ENCODE results near the gene PSAP.
"Not testable (repeated sequence)": the region's sequence is repeated elsewhere in the genome, so short reads cannot be mapped to it uniquely, and the experiment has no call there.

The PSAP gene

DNA sequence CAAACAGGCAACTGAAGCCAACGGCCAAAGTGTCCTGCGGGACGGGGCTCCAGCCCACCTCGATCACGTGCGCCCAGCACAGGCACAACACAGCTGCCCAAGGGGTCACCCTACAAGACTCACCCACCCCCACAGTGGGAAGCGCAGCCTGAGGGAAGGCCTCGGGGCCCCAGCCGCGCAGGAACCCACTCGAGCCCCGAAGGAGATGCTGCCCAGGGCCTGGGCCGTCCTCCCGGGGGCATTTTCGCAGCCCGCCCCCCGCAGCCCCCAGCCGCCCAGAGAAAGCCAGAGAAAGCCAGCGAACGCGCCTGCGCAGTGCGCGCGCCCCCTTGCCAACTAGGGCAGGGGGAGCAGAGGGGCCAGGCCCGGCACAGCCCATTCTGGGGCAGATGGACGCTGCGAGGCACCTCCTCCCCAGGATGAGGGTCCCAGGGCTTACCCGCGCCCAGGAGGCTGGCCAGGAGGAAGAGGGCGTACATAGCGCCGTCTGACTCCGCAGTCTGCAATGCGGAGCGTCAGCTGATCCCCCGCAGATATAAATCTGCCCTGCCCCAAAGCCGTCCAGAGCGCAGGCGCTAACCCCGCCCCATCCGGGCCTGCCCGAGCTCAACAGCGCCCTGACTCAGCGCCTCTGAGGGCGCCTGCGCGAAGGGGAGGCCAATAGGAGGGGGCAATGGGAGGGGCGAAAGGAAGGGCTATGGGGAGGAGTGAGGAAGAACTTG lies at the start of gene PSAP:
Gene PSAP (minus strand): TSS at position 509 of the 722 bp plus-strand sequence. CDS start 30 bp downstream, at position 479.
- peak within 1 kb of the TSS; percentile 82 for H3K4me3 ChIP-seq
- peak within 1 kb of the TSS; percentile 84 for H3K9ac ChIP-seq (ENCODE audit: insufficient read length)
- DNase-seq (ENCODE audit: low read depth, low spot score) = peak; percentile 66
- peak within 1 kb of the TSS; percentile 62; the same call in 1 of the 2 replicates for H3K27ac ChIP-seq
- no peaks in the 10 kb centered on the region for H3K9me3 ChIP-seq (ENCODE audit: low read depth, low read length)
- TF ChIP-seq POLR2AphosphoS5 (IDR thresholded peaks at IDR 0.05; ENCODE audit: borderline replicate concordance, low read depth, low read length) (peak; percentile 93), EZH2 (IDR thresholded peaks at IDR 0.05) (no peak), FOXP2 (optimal IDR thresholded peaks at IDR 0.05; ENCODE audit: control extremely low read depth, extremely low read length, insufficient read depth) (peak; percentile 35)
- H3K36me3 ChIP-seq (ENCODE audit: insufficient read depth, low read length) = no peaks in the 10 kb centered on the region

DNA sequence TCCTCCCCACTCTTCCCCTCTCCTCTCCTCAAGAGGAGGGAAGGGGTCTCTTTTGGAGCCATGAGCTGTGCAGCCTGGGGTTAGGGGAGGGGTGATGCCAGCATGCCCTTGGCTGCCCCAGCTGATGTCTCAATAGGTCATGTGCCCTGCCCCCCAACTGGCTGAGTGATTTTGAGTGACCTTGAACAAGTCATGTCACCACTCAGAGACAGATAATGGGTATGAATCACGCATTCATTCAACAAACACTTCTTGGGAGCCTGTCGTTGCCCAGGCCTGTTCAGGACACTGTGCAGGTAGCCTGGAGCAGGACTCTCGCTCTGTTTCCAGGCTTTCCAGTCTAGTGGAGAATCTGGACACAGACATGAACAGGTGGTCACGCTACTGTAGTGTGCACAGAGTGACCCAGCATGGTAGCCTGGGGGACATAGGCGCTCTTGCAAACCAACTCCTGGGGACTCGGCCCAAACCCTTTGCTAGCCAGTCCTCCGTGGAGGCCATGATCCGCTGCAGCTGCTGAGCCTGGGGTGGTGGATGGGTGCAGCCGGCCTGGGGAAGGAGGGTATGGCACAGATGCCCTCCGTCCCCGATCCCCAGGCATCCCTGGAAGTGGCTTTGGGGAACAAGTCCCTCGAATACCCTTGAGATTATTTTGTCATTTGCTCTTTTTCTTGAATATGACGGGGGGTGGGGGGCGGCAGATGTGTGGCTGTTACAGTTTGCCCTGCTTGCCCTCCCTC lies 49.6 kb upstream of the PSAP start:
- H3K27ac ChIP-seq = no peak overlapping the region
- no peaks in the 10 kb centered on the region for H3K36me3 ChIP-seq (ENCODE audit: insufficient read depth, low read length)
- no peak for DNase-seq (ENCODE audit: low read depth, low spot score)
- no peak overlapping the region for H3K4me3 ChIP-seq
- H3K9me3 ChIP-seq (ENCODE audit: low read depth, low read length) = no peaks in the 10 kb centered on the region
- no peak overlapping the region for H3K9ac ChIP-seq (ENCODE audit: insufficient read length)
- no peak for TF ChIP-seq EZH2 (IDR thresholded peaks at IDR 0.05)
- no peak for TF ChIP-seq POLR2AphosphoS5 (IDR thresholded peaks at IDR 0.05; ENCODE audit: borderline replicate concordance, low read depth, low read length)
- no peak for TF ChIP-seq FOXP2 (optimal IDR thresholded peaks at IDR 0.05; ENCODE audit: control extremely low read depth, extremely low read length, insufficient read depth)

DNA sequence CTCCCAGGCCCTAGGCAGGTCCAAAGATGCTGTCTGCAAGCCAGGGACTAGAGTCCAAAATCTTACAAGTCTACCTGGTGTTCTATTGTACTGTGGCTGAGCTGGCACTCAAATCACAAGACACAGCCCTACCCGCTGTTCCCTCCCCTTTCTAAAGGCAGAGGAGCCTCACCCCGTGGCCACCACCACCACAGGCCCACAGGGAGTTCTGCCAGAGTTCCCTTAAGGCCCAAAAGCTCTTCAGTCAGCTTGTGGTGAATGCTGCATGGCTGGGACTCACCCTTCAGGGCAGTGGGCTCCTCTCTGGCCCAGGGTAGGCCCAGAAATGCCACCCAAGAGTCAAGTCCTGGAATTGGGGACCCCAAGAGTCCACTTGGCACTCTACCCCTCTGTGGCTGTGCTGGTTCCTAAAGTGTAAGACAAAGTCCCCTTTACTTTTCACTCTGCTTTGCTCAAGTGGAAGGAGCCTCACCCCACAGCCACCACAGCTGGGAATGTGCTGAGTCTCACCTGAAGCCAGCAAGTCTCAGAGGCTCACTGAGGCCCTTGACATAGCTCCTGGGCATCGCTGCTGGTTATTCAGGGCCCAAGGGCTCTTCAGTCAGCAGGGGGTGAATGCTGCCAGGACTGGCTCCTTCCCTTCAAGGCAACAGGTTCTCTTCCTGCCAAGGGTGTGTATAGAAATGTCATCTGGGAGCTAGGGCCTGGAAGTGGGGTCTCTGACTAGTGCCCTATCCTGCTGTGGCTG lies 48.8 kb upstream of the PSAP start:
- TF ChIP-seq EZH2 (IDR thresholded peaks at IDR 0.05) = no peak
- TF ChIP-seq POLR2AphosphoS5 (IDR thresholded peaks at IDR 0.05; ENCODE audit: borderline replicate concordance, low read depth, low read length) = no peak
- DNase-seq (ENCODE audit: low read depth, low spot score) = no peak
- Histone ChIP-seq H3K4me3 (no peak overlapping the region), H3K27ac (no peak overlapping the region), H3K9ac (ENCODE audit: insufficient read length) (no peak overlapping the region), H3K9me3 (ENCODE audit: low read depth, low read length) (no peaks in the 10 kb centered on the region), H3K36me3 (ENCODE audit: insufficient read depth, low read length) (no peaks in the 10 kb centered on the region)

DNA sequence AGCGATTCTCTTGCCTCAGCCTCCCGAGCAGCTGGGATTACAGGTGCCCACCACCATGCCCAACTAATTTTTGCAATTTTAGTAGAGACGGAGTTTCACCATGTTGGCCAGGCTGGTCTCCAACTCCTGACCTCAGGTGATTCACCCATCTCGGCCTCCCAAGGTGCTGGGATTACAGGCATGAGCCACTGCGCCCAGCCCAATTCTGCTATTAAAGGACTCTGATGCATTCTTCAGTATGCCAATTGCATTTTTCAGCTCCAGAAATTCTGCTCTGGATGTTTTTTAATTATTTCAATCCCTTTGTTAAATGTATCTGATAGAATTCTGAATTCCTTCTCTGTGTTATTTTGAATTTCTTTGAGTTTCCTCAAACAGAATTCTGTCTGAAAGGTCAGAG lies 47.3 kb upstream of the PSAP start:
- H3K9me3 ChIP-seq (ENCODE audit: low read depth, low read length); H3K9ac ChIP-seq (ENCODE audit: insufficient read length); H3K36me3 ChIP-seq (ENCODE audit: insufficient read depth, low read length); H3K27ac ChIP-seq; H3K4me3 ChIP-seq; DNase-seq (ENCODE audit: low read depth, low spot score): not testable (repeated sequence)

DNA sequence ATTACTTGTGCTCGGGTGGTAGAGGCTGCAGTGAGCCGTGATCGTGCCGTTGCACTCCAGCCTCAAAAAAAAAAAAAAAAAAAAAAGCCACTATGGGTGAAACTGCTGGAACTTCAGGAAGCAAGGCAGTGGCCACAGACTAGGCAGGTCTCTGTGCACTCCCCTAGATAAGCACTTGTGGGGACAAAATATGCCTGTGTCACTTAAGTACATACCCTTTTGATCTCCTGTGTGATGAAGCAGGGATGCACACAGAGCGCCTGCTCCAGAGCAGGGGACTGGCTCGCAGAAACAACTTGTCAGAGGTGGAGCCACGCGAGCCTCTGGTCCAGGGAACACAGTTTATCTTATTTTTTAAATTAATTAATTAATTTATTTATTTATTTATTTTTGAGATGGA lies 42.9 kb upstream of the PSAP start:
- Histone ChIP-seq H3K27ac (no peak overlapping the region), H3K9me3 (ENCODE audit: low read depth, low read length) (no peaks in the 10 kb centered on the region), H3K9ac (ENCODE audit: insufficient read length) (no peak overlapping the region), H3K4me3 (no peak overlapping the region), H3K36me3 (ENCODE audit: insufficient read depth, low read length) (no peaks in the 10 kb centered on the region)
- no peak for DNase-seq (ENCODE audit: low read depth, low spot score)
- no peak for TF ChIP-seq POLR2AphosphoS5 (IDR thresholded peaks at IDR 0.05; ENCODE audit: borderline replicate concordance, low read depth, low read length)
- TF ChIP-seq EZH2 (IDR thresholded peaks at IDR 0.05) = no peak
- TF ChIP-seq FOXP2 (optimal IDR thresholded peaks at IDR 0.05; ENCODE audit: control extremely low read depth, extremely low read length, insufficient read depth) = no peak

DNA sequence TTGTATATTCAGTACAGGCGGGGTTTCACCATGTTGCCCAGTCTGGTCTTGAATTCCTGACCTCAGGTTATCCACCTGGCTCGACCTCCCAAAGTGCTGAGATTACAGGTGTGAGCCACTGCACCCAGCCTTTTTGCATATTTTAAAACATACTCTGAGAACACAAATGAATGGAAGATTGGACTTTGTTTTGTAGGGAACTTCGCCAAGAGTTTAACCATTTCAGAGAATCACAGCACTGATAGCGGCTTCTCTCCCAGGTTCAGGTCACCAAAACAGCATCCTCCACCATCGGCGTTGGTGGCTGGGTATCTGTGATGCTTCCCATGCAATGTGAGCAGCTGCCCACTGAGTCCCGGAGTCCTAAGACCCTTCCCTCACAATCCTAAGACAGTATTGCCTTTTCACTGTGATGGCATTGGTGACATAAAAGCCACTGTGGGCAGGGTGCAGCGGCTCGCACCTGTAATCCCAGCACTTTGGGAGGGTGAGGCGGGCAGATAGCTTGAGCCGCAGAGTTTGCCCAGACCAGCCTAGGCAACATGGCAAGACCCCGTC lies 42.3 kb upstream of the PSAP start:
- H3K9me3 ChIP-seq (ENCODE audit: low read depth, low read length) = no peaks in the 10 kb centered on the region
- no peak overlapping the region for H3K27ac ChIP-seq
- no peak for DNase-seq (ENCODE audit: low read depth, low spot score)
- TF ChIP-seq FOXP2 (optimal IDR thresholded peaks at IDR 0.05; ENCODE audit: control extremely low read depth, extremely low read length, insufficient read depth) = no peak
- TF ChIP-seq EZH2 (IDR thresholded peaks at IDR 0.05) = no peak
- no peak for TF ChIP-seq POLR2AphosphoS5 (IDR thresholded peaks at IDR 0.05; ENCODE audit: borderline replicate concordance, low read depth, low read length)
- H3K36me3 ChIP-seq (ENCODE audit: insufficient read depth, low read length) = no peaks in the 10 kb centered on the region
- no peak overlapping the region for H3K4me3 ChIP-seq
- no peak overlapping the region for H3K9ac ChIP-seq (ENCODE audit: insufficient read length)

DNA sequence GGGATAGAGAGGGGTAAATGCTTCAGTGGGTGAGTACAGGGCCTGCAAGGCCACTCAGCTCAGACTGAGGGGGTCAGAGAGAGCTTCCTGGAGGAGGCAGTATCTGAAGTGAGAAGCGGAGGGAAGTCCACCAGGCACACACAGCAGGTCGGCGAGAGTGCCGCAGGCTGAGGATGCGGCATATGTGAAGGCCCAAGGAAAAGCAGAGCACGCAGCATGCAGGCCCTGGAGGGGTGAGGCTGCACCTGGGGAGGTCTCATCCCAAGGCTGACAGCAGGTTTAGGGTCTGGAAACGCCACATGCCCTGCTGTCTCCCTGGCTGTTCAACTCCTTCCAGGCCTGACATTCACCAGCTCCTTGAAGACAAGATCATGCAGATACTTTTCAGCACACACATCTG lies 40.4 kb upstream of the PSAP start:
- Histone ChIP-seq H3K9ac (ENCODE audit: insufficient read length) (no peak overlapping the region), H3K4me3 (no peak overlapping the region), H3K9me3 (ENCODE audit: low read depth, low read length) (no peaks in the 10 kb centered on the region), H3K27ac (no peak overlapping the region), H3K36me3 (ENCODE audit: insufficient read depth, low read length) (no peaks in the 10 kb centered on the region)
- TF ChIP-seq POLR2AphosphoS5 (IDR thresholded peaks at IDR 0.05; ENCODE audit: borderline replicate concordance, low read depth, low read length) (no peak), EZH2 (IDR thresholded peaks at IDR 0.05) (no peak), FOXP2 (optimal IDR thresholded peaks at IDR 0.05; ENCODE audit: control extremely low read depth, extremely low read length, insufficient read depth) (no peak)
- DNase-seq (ENCODE audit: low read depth, low spot score) = no peak

DNA sequence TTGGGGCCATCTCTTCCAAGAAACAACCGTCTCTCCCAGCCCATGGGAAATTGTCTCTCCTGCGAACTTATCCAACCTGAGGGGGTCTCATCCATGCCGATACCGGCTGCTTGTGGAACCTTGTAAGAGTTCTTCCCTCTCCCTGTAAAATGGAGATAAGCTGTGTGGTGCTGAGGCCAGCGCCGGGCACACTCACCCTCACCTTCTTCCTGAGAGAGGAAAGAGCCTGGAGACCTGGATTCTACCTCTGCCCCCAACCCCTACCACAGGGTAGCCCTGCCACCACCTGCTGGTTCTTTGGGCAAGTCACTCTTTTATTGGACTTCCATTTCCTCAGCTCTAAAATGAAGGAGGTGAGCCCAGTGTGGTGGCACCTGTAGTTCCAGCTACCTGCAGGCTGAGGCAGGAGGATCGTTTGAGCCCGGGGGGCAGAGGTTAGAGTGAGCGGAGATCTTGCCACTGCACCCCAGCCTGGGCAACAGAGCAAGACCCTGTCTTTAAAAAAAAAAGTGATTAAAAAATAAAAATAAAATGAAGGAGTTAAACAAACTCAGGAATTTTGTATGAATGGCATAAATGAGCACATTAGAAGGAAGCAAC lies 38.4 kb upstream of the PSAP start:
- Histone ChIP-seq H3K4me3 (peak overlapping the region; percentile 84), H3K9ac (ENCODE audit: insufficient read length) (no peak overlapping the region), H3K36me3 (ENCODE audit: insufficient read depth, low read length) (no peaks in the 10 kb centered on the region), H3K27ac (no peak overlapping the region), H3K9me3 (ENCODE audit: low read depth, low read length) (no peaks in the 10 kb centered on the region)
- no peak for TF ChIP-seq FOXP2 (optimal IDR thresholded peaks at IDR 0.05; ENCODE audit: control extremely low read depth, extremely low read length, insufficient read depth)
- TF ChIP-seq POLR2AphosphoS5 (IDR thresholded peaks at IDR 0.05; ENCODE audit: borderline replicate concordance, low read depth, low read length) = no peak
- no peak for TF ChIP-seq EZH2 (IDR thresholded peaks at IDR 0.05)
- no peak for DNase-seq (ENCODE audit: low read depth, low spot score)
